ENCODE measurements around the gene HSF4. TPM values are rescaled to one million over a fixed set of nuclear protein-coding genes. Genes with fewer than 3 reads are reported as not detected.
"Not testable (repeated sequence)": the region's sequence is repeated elsewhere in the genome, so short reads cannot be mapped to it uniquely, and the experiment has no call there.

HSF4 gene
- total RNA-seq, 1 donor from 2014 or later = 19.0 TPM

DNA sequence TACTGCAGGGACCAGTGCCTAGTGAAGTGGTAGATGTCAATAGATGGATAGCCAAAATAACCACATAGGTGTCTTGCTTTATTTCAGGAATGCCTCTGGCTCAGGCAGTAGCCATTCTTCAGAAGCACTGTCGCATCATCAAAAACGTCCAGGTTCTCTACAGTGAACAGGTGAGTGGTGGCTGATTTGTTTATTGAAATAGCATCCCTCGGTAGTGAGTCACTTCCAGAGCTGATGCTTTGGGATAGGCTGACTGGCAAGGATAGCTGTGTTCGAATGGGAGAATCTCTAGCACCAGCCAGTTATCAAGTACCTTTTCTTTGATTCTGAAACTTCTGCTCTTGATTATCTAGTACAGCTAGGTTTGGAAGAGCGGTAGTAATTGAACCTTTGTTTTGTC, 44.5 kb upstream of the HSF4 start:
- DNase-seq (ENCODE audit: low spot score) = no peak
- H3K36me3 Mint-ChIP-seq (ENCODE audit: low read depth) = peaks cover 7% of the 10 kb centered on the region
- no peak overlapping the region for H3K27ac Mint-ChIP-seq (ENCODE audit: unreplicated experiment)
- H3K9me3 Mint-ChIP-seq (ENCODE audit: low read depth) = no peaks in the 10 kb centered on the region
- no peaks in the 10 kb centered on the region for H3K27me3 Mint-ChIP-seq (ENCODE audit: low read depth)
- H3K4me3 Mint-ChIP-seq (ENCODE audit: unreplicated experiment) = no peak overlapping the region
- peaks cover 8% of the 10 kb centered on the region for H3K4me1 Mint-ChIP-seq (ENCODE audit: low read depth)
- no peak for TF ChIP-seq CTCF (IDR thresholded peaks at IDR 0.05)

- not testable (repeated sequence) for H3K9me3 Mint-ChIP-seq (ENCODE audit: low read depth); H3K4me1 Mint-ChIP-seq (ENCODE audit: low read depth); DNase-seq (ENCODE audit: low spot score); H3K4me3 Mint-ChIP-seq (ENCODE audit: unreplicated experiment); H3K27ac Mint-ChIP-seq (ENCODE audit: unreplicated experiment); H3K27me3 Mint-ChIP-seq (ENCODE audit: low read depth)
- peaks cover 15% of the 10 kb centered on the region for H3K36me3 Mint-ChIP-seq (ENCODE audit: low read depth)
These were observed 41.7 kb upstream of the HSF4 start for GRCh38 chr16:67122799-67123198.

- TF ChIP-seq CTCF (IDR thresholded peaks at IDR 0.05) = no peak
- no peak overlapping the region for H3K27ac Mint-ChIP-seq (ENCODE audit: unreplicated experiment)
- no peaks in the 10 kb centered on the region for H3K4me1 Mint-ChIP-seq (ENCODE audit: low read depth)
- no peak for DNase-seq (ENCODE audit: low spot score)
- peaks cover 22% of the 10 kb centered on the region for H3K36me3 Mint-ChIP-seq (ENCODE audit: low read depth)
- no peaks in the 10 kb centered on the region for H3K9me3 Mint-ChIP-seq (ENCODE audit: low read depth)
- H3K4me3 Mint-ChIP-seq (ENCODE audit: unreplicated experiment) = no peak overlapping the region
- no peaks in the 10 kb centered on the region for H3K27me3 Mint-ChIP-seq (ENCODE audit: low read depth)
These were observed 36.1 kb upstream of the HSF4 start for GRCh38 chr16:67128417-67128816.

DNA sequence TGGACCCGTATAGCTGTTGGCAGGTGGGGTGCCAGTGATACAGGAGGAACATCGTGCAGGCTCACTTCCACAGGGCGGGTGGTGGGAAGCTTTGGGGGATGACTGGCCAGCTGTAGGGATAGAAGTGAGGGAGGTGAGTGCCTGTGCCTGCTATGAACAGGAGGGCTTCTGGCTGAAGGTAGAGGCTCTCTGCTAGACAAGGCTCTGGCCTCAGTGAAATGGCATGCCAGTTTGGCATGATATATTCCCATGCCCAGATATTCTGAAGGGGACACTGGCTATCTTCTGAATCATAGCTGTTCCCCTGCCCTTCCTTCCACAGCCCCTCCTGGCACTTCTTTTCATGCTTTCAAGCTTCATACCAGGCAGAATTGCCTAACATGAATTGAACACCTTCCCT, 35.7 kb upstream of the HSF4 start:
- no peak for TF ChIP-seq CTCF (IDR thresholded peaks at IDR 0.05)
- Mint-ChIP-seq H3K27me3 (ENCODE audit: low read depth) (no peaks in the 10 kb centered on the region), H3K9me3 (ENCODE audit: low read depth) (no peaks in the 10 kb centered on the region), H3K27ac (ENCODE audit: unreplicated experiment) (no peak overlapping the region), H3K4me1 (ENCODE audit: low read depth) (no peaks in the 10 kb centered on the region), H3K36me3 (ENCODE audit: low read depth) (peaks cover 19% of the 10 kb centered on the region), H3K4me3 (ENCODE audit: unreplicated experiment) (no peak overlapping the region)
- no peak for DNase-seq (ENCODE audit: low spot score)

GRCh38 chr16:67129422-67129821, 35.1 kb upstream of the HSF4 start:
- no peak overlapping the region for H3K27ac Mint-ChIP-seq (ENCODE audit: unreplicated experiment)

More at GRCh38 chr16:67129422-67129821, 35.1 kb upstream of the HSF4 start:
- Mint-ChIP-seq H3K27me3 (ENCODE audit: low read depth) (no peaks in the 10 kb centered on the region), H3K4me3 (ENCODE audit: unreplicated experiment) (no peak overlapping the region), H3K36me3 (ENCODE audit: low read depth) (peaks cover 19% of the 10 kb centered on the region), H3K9me3 (ENCODE audit: low read depth) (no peaks in the 10 kb centered on the region), H3K4me1 (ENCODE audit: low read depth) (no peaks in the 10 kb centered on the region)
- no peak for TF ChIP-seq CTCF (IDR thresholded peaks at IDR 0.05)
- no peak for DNase-seq (ENCODE audit: low spot score)
